RPMI7951 (cell line): Measurements from ENCODE around the gene C1orf146. TPM values are rescaled to one million over a fixed set of nuclear protein-coding genes. Genes with fewer than 3 reads are reported as not detected.
"Not testable (repeated sequence)": the region's sequence is repeated elsewhere in the genome, so short reads cannot be mapped to it uniquely, and the experiment has no call there.

Source experiments
- DNase-seq: peaks from one replicate; pipeline ENCODE4 v3.0.0-alpha.2; 2012; ENCODE audit warnings: low read depth
- total RNA-seq: library from RNA; depleted of rRNA; stranded (reverse); fragments of >200 nt; shearing (Covaris generic); gene quantifications from 2 replicates; pipeline ENCODE4 v1.2.3, GENCODE V29; 2014; rRNA removed

C1orf146 gene
- total RNA-seq, 1 experiment from 2014 or later, result not detected

DNA sequence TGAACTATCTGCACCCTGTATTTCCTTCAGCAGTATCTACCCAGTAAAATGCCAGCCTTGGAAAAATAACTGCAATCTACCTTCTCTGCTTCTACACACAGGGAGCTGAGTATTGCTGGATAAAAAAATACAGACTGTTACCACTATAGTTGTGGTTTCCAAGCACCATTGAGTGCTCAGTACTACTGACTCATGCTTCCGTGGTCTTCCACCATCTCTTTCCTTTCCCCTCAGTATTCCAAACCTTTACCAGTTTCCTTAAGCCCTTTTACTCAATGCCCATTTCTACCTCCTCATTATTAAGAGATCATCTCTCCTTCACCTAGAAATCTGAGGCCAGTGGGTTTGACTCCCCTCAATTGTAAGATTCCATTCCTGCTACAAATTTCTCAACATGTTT lies 57.2 kb downstream of the C1orf146 start:
- peak; percentile 51 for DNase-seq

GRCh38 chr1:92276082-92276481 lies 58.4 kb downstream of the C1orf146 start:
- no peak for DNase-seq

DNA sequence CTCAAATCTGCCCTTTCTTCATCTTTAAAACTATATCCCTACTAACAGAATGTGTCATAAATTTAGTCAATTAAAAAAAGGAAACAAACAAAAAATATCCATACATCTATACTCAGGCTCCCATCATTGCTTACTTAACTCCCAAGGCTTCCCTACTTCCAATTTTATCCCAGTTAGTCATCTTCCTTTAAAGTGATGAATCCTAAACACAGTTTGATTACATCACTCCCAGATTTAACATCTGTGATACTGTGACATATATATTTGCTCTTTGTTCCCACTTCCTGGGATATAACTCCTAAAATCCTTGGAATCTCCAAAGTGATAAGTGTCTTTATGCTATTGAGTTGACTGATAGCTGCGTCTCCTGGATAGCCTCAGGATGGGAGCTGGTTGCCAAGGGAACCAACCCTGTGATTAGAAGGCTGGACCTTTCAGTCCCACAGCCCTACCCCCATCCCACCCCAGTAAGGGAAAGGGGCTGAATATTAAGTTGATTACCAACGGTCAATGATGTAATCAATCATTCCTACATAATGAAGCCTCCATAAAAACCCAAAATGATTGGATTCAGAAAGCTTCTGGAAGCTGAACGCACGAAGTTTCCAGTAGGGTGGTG lies 59.5 kb downstream of the C1orf146 start:
- DNase-seq, result peak; percentile 47

DNA sequence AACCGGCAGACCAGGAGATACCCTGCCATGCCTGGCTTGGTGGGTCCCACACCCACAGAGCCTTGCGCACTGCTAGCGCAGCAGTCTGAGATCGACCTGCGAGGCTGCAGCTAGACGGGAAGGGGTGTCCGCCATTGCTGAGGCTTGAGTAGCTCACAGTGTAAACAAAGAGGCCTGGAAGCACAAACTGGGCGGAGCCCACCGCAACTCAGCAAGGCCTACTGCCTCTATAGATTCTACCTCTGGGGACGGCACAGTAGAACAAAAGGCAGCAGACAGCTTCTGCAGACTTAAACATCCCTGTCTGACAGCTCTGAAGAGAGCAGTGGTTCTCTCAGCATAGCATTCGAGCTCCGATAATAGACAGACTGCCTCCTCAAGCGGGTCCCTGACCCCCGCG lies 62.1 kb downstream of the C1orf146 start:
- DNase-seq, result not testable (repeated sequence)

DNA sequence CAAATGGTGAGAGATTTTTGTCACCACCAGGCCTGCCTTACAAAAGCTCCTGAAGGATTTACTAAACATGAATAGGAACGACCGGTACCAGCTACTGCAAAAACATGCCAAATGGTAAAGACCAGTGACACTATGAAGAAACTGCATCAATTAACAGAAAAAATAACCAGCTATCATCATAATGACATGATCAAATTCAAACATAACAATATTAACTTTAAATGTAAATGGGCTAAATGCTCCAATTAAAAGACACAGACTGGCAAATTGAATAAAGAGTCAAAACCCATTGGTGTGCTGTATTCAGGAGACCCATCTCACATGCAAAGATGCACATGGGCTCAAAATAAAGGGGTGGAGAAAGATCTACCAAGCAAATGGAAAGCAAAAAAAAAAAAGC lies 63.7 kb downstream of the C1orf146 start:
- DNase-seq, result not testable (repeated sequence)

- DNase-seq, result peak; percentile 59
Observed at GRCh38 chr1:92291372-92291999, 73.8 kb downstream of the C1orf146 start.

Other genes with a start within 250 kb of the C1orf146 start
- gene EPHX4, start 187.9 kb upstream of the C1orf146 start, total RNA-seq, result 2.6 and 2.8 TPM in 2 replicates
- gene SETSIP, start 142.5 kb upstream of the C1orf146 start, total RNA-seq, result not detected in 2 replicates
- gene BTBD8, start 137.6 kb upstream of the C1orf146 start, total RNA-seq, result 0.49 and 0.72 TPM in 2 replicates
- 15.9 and 20.2 TPM in 2 replicates for gene GLMN, start 81.1 kb downstream of the C1orf146 start, total RNA-seq
- 11.2 and 14.8 TPM in 2 replicates for gene RPAP2, start 81.1 kb downstream of the C1orf146 start, total RNA-seq